SU-DHL-6 (cell line): ENCODE data around the gene GPR143.

Source experiments
- H2AFZ ChIP-seq: fragments of 200-600 bp; sonication (generic); 2 replicates; pipeline ENCODE4 v1.6.1; 2014; ENCODE audit warnings: low read depth, mild to moderate bottlenecking, moderate library complexity, mixed read lengths, antibody characterized with exemption, low read length; ENCODE audit not compliant: severe bottlenecking
- H3F3A ChIP-seq: fragments of 200-600 bp; shearing (Covaris generic); 2 replicates; pipeline ENCODE4 v1.6.0; 2016; ENCODE audit warnings: antibody characterized with exemption, mild to moderate bottlenecking; ENCODE audit not compliant: insufficient read depth
- H3K27ac ChIP-seq: fragments of 200-600 bp; sonication (generic); 2 replicates; pipeline ENCODE4 v1.5.1; 2016; ENCODE audit warnings: low read depth, mild to moderate bottlenecking, low read length, moderate library complexity, mixed read lengths
- H3K27me3 ChIP-seq: fragments of 200-600 bp; sonication (generic), shearing (Covaris generic); 2 replicates; pipeline ENCODE4 v1.6.0; 2014; ENCODE audit warnings: mild to moderate bottlenecking, low read length
- H3K36me3 ChIP-seq: fragments of 200-600 bp; sonication (generic); 2 replicates; pipeline ENCODE4 v1.6.1; 2014; ENCODE audit warnings: mild to moderate bottlenecking, low read length, mixed read lengths
- H3K4me2 ChIP-seq: fragments of 300-600, 200-600 bp; shearing (Covaris generic), sonication (generic); 2 replicates; pipeline ENCODE4 v1.6.0; 2014; ENCODE audit warnings: low read length, low read depth, mild to moderate bottlenecking; ENCODE audit not compliant: poor library complexity, severe bottlenecking
- H3K4me3 ChIP-seq: fragments of 200-600 bp; sonication (generic); 2 replicates; pipeline ENCODE4 v1.5.1; 2014; ENCODE audit warnings: antibody characterized with exemption, low read length, mild to moderate bottlenecking, mixed read lengths; ENCODE audit not compliant: insufficient read depth, poor library complexity, severe bottlenecking
- H3K79me2 ChIP-seq: fragments of 200-600 bp; sonication (generic); 2 replicates; pipeline ENCODE4 v1.6.1; 2014; ENCODE audit warnings: mild to moderate bottlenecking, low read length, moderate library complexity; ENCODE audit not compliant: insufficient read depth
- H3K9ac ChIP-seq: fragments of 200-600 bp; sonication (generic); 2 replicates; pipeline ENCODE4 v1.7.0; 2014; ENCODE audit warnings: mild to moderate bottlenecking, low read length
- H3K9me2 ChIP-seq: fragments of 200-600 bp; sonication (generic); replicated peaks from 2 replicates; pipeline ENCODE4 v1.6.1; 2014; ENCODE audit warnings: low read length; ENCODE audit not compliant: insufficient read depth
- H3K9me3 ChIP-seq: fragments of 200-600 bp; sonication (generic); 2 replicates; pipeline ENCODE4 v1.6.1; 2014; ENCODE audit warnings: low read length, mixed read lengths; ENCODE audit not compliant: insufficient read depth
- H4K20me1 ChIP-seq: fragments of 200-600 bp; sonication (generic); 2 replicates; pipeline ENCODE4 v1.6.1; 2014; ENCODE audit warnings: low read depth, mild to moderate bottlenecking, antibody characterized with exemption, low read length, moderate library complexity, mixed read lengths
- CTCF ChIP-seq: fragments of 200-600 bp; sonication (generic); IDR thresholded peaks from one replicate; pipeline ENCODE4 v1.5.1; 2017; ENCODE audit warnings: antibody characterized with exemption, mild to moderate bottlenecking, low read length, moderate library complexity; ENCODE audit not compliant: insufficient read depth, poor library complexity, severe bottlenecking
- EZH2phosphoT487 ChIP-seq: fragments of 200-600 bp; sonication (generic), shearing (Covaris generic); conservative IDR thresholded peaks from 2 replicates; pipeline ENCODE4 v1.6.1; 2018; ENCODE audit warnings: mild to moderate bottlenecking, antibody characterized with exemption, low read length, moderate library complexity, mixed read lengths

Gene GPR143

GRCh38 chrX:9759337-9759736 lies 6.3 kb downstream of the GPR143 start:
- no peak overlapping the region for H2AFZ ChIP-seq
- H3K4me2 ChIP-seq = no peak overlapping the region
- TF ChIP-seq EZH2phosphoT487 (no peak), CTCF (no peak)
- H3K9ac ChIP-seq = no peak overlapping the region
- no peaks in the 10 kb centered on the region for H3K9me2 ChIP-seq
- no peak overlapping the region for H3K27ac ChIP-seq
- no peak overlapping the region for H3K4me3 ChIP-seq
- H4K20me1 ChIP-seq = no peaks in the 10 kb centered on the region
- H3K9me3 ChIP-seq = no peaks in the 10 kb centered on the region
- no peaks in the 10 kb centered on the region for H3F3A ChIP-seq
- H3K36me3 ChIP-seq = no peaks in the 10 kb centered on the region
- no peaks in the 10 kb centered on the region for H3K79me2 ChIP-seq
- H3K27me3 ChIP-seq = no peaks in the 10 kb centered on the region

- no peak for TF ChIP-seq EZH2phosphoT487
- no peaks in the 10 kb centered on the region for H3K9me2 ChIP-seq
- H3K36me3 ChIP-seq = no peaks in the 10 kb centered on the region
- H3K9me3 ChIP-seq = no peaks in the 10 kb centered on the region
- no peaks in the 10 kb centered on the region for H3F3A ChIP-seq
- no peaks in the 10 kb centered on the region for H4K20me1 ChIP-seq
- H3K27ac ChIP-seq = no peak overlapping the region
- H3K4me2 ChIP-seq = no peak overlapping the region
- H2AFZ ChIP-seq = no peak overlapping the region
- no peaks in the 10 kb centered on the region for H3K27me3 ChIP-seq
- H3K4me3 ChIP-seq = no peak overlapping the region
- no peaks in the 10 kb centered on the region for H3K79me2 ChIP-seq
- H3K9ac ChIP-seq = no peak overlapping the region
Measured at GRCh38 chrX:9758021-9758638, 7.5 kb downstream of the GPR143 start.

- Histone ChIP-seq H3K9me2 (no peaks in the 10 kb centered on the region), H4K20me1 (no peaks in the 10 kb centered on the region), H3K4me3 (no peak overlapping the region), H3F3A (no peaks in the 10 kb centered on the region), H3K9ac (no peak overlapping the region), H3K27me3 (no peaks in the 10 kb centered on the region), H3K9me3 (no peaks in the 10 kb centered on the region), H3K36me3 (no peaks in the 10 kb centered on the region), H3K27ac (no peak overlapping the region), H3K4me2 (no peak overlapping the region), H2AFZ (no peak overlapping the region), H3K79me2 (no peaks in the 10 kb centered on the region)
- TF ChIP-seq CTCF (no peak), EZH2phosphoT487 (no peak)
Measured at GRCh38 chrX:9757366-9757765, 8.3 kb downstream of the GPR143 start.

GRCh38 chrX:9749146-9749692 lies 16.4 kb downstream of the GPR143 start:
- H3K9me2 ChIP-seq = no peaks in the 10 kb centered on the region
- H3K27me3 ChIP-seq = no peaks in the 10 kb centered on the region

More at GRCh38 chrX:9749146-9749692, 16.4 kb downstream of the GPR143 start:
- Histone ChIP-seq H3K79me2 (no peaks in the 10 kb centered on the region), H3K36me3 (no peaks in the 10 kb centered on the region), H4K20me1 (no peaks in the 10 kb centered on the region), H2AFZ (no peak overlapping the region), H3K4me2 (no peak overlapping the region), H3K27ac (no peak overlapping the region), H3K9me3 (no peaks in the 10 kb centered on the region), H3K9ac (no peak overlapping the region), H3F3A (no peaks in the 10 kb centered on the region), H3K4me3 (no peak overlapping the region)
- TF ChIP-seq CTCF = no peak
- TF ChIP-seq EZH2phosphoT487 = no peak
